ENCODE data around the gene RARB. TPM values are rescaled to one million over a fixed set of nuclear protein-coding genes. Genes with fewer than 3 reads are reported as not detected.

Gene RARB
- total and polyA plus RNA-seq, 2 experiments from 2014 or later, result 0.14 to 0.42 TPM

- TF ChIP-seq, protein P1, sequence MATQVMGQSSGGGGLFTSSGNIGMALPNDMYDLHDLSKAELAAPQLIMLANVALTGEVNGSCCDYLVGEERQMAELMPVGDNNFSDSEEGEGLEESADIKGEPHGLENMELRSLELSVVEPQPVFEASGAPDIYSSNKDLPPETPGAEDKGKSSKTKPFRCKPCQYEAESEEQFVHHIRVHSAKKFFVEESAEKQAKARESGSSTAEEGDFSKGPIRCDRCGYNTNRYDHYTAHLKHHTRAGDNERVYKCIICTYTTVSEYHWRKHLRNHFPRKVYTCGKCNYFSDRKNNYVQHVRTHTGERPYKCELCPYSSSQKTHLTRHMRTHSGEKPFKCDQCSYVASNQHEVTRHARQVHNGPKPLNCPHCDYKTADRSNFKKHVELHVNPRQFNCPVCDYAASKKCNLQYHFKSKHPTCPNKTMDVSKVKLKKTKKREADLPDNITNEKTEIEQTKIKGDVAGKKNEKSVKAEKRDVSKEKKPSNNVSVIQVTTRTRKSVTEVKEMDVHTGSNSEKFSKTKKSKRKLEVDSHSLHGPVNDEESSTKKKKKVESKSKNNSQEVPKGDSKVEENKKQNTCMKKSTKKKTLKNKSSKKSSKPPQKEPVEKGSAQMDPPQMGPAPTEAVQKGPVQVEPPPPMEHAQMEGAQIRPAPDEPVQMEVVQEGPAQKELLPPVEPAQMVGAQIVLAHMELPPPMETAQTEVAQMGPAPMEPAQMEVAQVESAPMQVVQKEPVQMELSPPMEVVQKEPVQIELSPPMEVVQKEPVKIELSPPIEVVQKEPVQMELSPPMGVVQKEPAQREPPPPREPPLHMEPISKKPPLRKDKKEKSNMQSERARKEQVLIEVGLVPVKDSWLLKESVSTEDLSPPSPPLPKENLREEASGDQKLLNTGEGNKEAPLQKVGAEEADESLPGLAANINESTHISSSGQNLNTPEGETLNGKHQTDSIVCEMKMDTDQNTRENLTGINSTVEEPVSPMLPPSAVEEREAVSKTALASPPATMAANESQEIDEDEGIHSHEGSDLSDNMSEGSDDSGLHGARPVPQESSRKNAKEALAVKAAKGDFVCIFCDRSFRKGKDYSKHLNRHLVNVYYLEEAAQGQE (IDR thresholded peaks at IDR 0.05; ENCODE audit: unreplicated experiment), result no peak
These were observed 21.0 kb downstream of the RARB start (continued) for GRCh38 chr3:25448750-25449692.

DNA sequence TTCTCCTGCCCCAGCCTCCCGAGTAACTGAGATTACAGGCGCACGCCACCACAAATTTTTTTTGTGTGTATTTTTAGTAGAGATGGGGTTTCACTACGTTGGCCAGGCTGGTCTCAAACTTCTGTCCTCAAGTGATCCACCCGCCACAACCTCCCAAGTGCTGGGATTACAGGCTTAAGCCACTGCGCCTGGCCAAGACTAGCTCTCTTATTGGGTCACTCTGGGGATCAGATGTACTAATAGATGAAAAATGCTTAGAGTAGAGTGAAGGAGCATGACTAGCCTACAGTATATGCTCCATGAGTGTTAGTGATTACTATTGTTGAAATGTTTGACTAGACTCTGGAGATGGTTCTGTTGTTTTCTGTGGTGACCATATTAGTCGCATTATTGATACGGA is 21.8 kb downstream of the RARB start:
- Histone ChIP-seq H3K79me2 (replicated peaks; ENCODE audit: insufficient read depth) (no peaks in the 10 kb centered on the region), H3K4me3 (no peak overlapping the region), H3K4me2 (no peak overlapping the region), H2AFZ (no peak overlapping the region), H3K9me2 (ENCODE audit: insufficient read depth) (no peaks in the 10 kb centered on the region), H3K4me1 (ENCODE audit: insufficient read depth) (peaks cover 20% of the 10 kb centered on the region), H4K20me1 (replicated peaks; ENCODE audit: insufficient read depth) (no peaks in the 10 kb centered on the region), H3K27me3 (ENCODE audit: insufficient read depth) (no peaks in the 10 kb centered on the region), H3K27ac (ENCODE audit: low read depth) (no peak overlapping the region), H3K36me3 (ENCODE audit: insufficient read depth) (no peaks in the 10 kb centered on the region), H3F3A (replicated peaks; ENCODE audit: low read depth) (no peaks in the 10 kb centered on the region)
- ATAC-seq (no peak), DNase-seq (ENCODE audit: low spot score) (no peak)
- Mint-ChIP-seq H3K36me3 (ENCODE audit: low read depth) (no peaks in the 10 kb centered on the region), H3K27me3 (ENCODE audit: insufficient read depth, low read depth, poor library complexity) (peaks cover 12% of the 10 kb centered on the region), H3K4me3 (no peak overlapping the region), H3K4me1 (peaks cover 20% of the 10 kb centered on the region), H3K9me3 (no peaks in the 10 kb centered on the region; the same call in 2 of the 3 replicates), H3K27ac (no peak overlapping the region)
- TF ChIP-seq EZH2phosphoT487 (IDR thresholded peaks at IDR 0.05; ENCODE audit: unreplicated experiment) (no peak), ZNF331 (CRISPR knock-in tag; IDR thresholded peaks at IDR 0.05; ENCODE audit: low read depth) (no peak), ETS1 (IDR thresholded peaks at IDR 0.05) (no peak), EZH2 (IDR thresholded peaks at IDR 0.05; ENCODE audit: low read depth, unreplicated experiment) (no peak), STAT1 (IDR thresholded peaks at IDR 0.05; ENCODE audit: unreplicated experiment) (no peak), NANOG (IDR thresholded peaks at IDR 0.05; ENCODE audit: borderline replicate concordance) (no peak), POLR2AphosphoS5 (IDR thresholded peaks at IDR 0.05; ENCODE audit: low read depth) (no peak), JUNB (IDR thresholded peaks at IDR 0.05; ENCODE audit: unreplicated experiment) (no peak)
- TF ChIP-seq, protein P2, sequence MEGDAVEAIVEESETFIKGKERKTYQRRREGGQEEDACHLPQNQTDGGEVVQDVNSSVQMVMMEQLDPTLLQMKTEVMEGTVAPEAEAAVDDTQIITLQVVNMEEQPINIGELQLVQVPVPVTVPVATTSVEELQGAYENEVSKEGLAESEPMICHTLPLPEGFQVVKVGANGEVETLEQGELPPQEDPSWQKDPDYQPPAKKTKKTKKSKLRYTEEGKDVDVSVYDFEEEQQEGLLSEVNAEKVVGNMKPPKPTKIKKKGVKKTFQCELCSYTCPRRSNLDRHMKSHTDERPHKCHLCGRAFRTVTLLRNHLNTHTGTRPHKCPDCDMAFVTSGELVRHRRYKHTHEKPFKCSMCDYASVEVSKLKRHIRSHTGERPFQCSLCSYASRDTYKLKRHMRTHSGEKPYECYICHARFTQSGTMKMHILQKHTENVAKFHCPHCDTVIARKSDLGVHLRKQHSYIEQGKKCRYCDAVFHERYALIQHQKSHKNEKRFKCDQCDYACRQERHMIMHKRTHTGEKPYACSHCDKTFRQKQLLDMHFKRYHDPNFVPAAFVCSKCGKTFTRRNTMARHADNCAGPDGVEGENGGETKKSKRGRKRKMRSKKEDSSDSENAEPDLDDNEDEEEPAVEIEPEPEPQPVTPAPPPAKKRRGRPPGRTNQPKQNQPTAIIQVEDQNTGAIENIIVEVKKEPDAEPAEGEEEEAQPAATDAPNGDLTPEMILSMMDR (conservative IDR thresholded peaks at IDR 0.05; ENCODE audit: low read depth in 2 of 2), result no peak
- TF ChIP-seq, protein P1 (IDR thresholded peaks at IDR 0.05; ENCODE audit: unreplicated experiment), result no peak

Measured in GM23338 (cell line).